ENCODE results near the gene UBE2E3.

DNA sequence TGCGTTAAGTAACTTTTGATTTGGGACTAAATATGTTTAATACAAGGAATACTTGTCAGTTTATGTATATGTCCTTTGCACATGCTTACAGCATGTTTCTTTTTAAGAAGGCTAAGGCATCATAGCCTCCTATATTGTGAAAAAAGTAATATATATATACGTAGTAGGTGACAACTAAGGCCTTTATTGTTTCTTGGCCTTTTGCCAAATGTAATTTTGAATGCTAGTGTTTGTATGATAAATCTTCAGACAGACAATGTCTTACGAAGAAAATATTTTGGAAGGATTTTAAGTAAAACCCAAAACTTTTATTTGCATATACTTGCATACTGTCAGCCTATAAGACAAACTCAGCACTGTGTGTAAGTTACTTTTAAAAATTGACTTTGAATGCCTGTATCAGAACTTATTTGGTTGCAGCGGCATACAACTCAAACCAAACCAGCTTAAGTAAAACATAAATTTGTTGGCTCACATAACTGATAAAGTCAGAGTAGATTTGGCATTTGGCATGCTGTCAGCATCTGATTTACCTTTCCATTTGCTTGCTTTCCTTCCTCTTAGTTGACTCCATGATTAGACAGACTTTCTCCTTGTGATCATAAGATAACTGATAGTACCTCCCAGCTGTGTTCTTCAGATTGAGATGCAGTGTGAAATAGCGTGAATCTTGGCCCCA lies 24.4 kb downstream of the UBE2E3 start:
- TF ChIP-seq, protein P1, sequence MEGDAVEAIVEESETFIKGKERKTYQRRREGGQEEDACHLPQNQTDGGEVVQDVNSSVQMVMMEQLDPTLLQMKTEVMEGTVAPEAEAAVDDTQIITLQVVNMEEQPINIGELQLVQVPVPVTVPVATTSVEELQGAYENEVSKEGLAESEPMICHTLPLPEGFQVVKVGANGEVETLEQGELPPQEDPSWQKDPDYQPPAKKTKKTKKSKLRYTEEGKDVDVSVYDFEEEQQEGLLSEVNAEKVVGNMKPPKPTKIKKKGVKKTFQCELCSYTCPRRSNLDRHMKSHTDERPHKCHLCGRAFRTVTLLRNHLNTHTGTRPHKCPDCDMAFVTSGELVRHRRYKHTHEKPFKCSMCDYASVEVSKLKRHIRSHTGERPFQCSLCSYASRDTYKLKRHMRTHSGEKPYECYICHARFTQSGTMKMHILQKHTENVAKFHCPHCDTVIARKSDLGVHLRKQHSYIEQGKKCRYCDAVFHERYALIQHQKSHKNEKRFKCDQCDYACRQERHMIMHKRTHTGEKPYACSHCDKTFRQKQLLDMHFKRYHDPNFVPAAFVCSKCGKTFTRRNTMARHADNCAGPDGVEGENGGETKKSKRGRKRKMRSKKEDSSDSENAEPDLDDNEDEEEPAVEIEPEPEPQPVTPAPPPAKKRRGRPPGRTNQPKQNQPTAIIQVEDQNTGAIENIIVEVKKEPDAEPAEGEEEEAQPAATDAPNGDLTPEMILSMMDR (IDR thresholded peaks at IDR 0.05), result no peak
- TF ChIP-seq, protein P2, sequence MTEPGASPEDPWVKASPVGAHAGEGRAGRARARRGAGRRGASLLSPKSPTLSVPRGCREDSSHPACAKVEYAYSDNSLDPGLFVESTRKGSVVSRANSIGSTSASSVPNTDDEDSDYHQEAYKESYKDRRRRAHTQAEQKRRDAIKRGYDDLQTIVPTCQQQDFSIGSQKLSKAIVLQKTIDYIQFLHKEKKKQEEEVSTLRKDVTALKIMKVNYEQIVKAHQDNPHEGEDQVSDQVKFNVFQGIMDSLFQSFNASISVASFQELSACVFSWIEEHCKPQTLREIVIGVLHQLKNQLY (CRISPR knock-in tag; IDR thresholded peaks at IDR 0.05), result no peak
- TF ChIP-seq TEAD4 (CRISPR knock-in tag; IDR thresholded peaks at IDR 0.05), result no peak
- TF ChIP-seq ZNF121 (CRISPR knock-in tag; IDR thresholded peaks at IDR 0.05), result no peak
- no peak for TF ChIP-seq ZNF263 (CRISPR knock-in tag; IDR thresholded peaks at IDR 0.05; ENCODE audit: low read depth)
- TF ChIP-seq SP1 (CRISPR knock-in tag; conservative IDR thresholded peaks at IDR 0.05), result no peak
- no peak for TF ChIP-seq USF2 (CRISPR knock-in tag; IDR thresholded peaks at IDR 0.05)
- no peak for TF ChIP-seq ESRRA (CRISPR knock-in tag; IDR thresholded peaks at IDR 0.05; ENCODE audit: borderline replicate concordance)
- no peak for TF ChIP-seq FOXP4 (CRISPR knock-in tag; IDR thresholded peaks at IDR 0.05)
- TF ChIP-seq, protein P3, sequence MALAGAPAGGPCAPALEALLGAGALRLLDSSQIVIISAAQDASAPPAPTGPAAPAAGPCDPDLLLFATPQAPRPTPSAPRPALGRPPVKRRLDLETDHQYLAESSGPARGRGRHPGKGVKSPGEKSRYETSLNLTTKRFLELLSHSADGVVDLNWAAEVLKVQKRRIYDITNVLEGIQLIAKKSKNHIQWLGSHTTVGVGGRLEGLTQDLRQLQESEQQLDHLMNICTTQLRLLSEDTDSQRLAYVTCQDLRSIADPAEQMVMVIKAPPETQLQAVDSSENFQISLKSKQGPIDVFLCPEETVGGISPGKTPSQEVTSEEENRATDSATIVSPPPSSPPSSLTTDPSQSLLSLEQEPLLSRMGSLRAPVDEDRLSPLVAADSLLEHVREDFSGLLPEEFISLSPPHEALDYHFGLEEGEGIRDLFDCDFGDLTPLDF (CRISPR knock-in tag; IDR thresholded peaks at IDR 0.05), result no peak
- TF ChIP-seq, protein P4, sequence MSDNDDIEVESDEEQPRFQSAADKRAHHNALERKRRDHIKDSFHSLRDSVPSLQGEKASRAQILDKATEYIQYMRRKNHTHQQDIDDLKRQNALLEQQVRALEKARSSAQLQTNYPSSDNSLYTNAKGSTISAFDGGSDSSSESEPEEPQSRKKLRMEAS (CRISPR knock-in tag; IDR thresholded peaks at IDR 0.05), result no peak
- no peak for TF ChIP-seq ZNF416 (CRISPR knock-in tag; IDR thresholded peaks at IDR 0.05)
- TF ChIP-seq ETV6 (CRISPR knock-in tag; IDR thresholded peaks at IDR 0.05), result no peak
